ENCODE measurements around the gene NCOA7.

NCOA7 gene

GRCh38 chr6:125906158-125906998 lies 115.6 kb downstream of the NCOA7 start:
- TF ChIP-seq CTCF (IDR thresholded peaks at IDR 0.05) = peak; percentile 66

- TF ChIP-seq CTCF (IDR thresholded peaks at IDR 0.05) = no peak
Measured at GRCh38 chr6:125910527-125910926, 119.8 kb downstream of the NCOA7 start.

GRCh38 chr6:125913145-125913544 lies 122.4 kb downstream of the NCOA7 start:
- no peak for TF ChIP-seq CTCF (IDR thresholded peaks at IDR 0.05)

- TF ChIP-seq CTCF (IDR thresholded peaks at IDR 0.05) = no peak
Measured at GRCh38 chr6:125913864-125914351, 123.1 kb downstream of the NCOA7 start.

- TF ChIP-seq CTCF (IDR thresholded peaks at IDR 0.05) = no peak
Measured at GRCh38 chr6:125918230-125918629, 127.5 kb downstream of the NCOA7 start.

GRCh38 chr6:125918681-125919566 lies 128.2 kb downstream of the NCOA7 start:
- no peak for TF ChIP-seq CTCF (IDR thresholded peaks at IDR 0.05)

- no peak for TF ChIP-seq CTCF (IDR thresholded peaks at IDR 0.05)
Measured at GRCh38 chr6:125919618-125920017, 128.9 kb downstream of the NCOA7 start.
